HFF-Myc (cell line): ENCODE measurements around the gene RND2.

Experiments
- DNase-seq: peaks from one replicate; pipeline ENCODE4 v3.0.0-alpha.2; 2011; ENCODE audit warnings: low read depth; ENCODE audit errors: extremely low read depth
- H3K4me3 ChIP-seq: replicated peaks from 2 replicates; pipeline ENCODE4 v1.5.1; 2011; ENCODE audit warnings: low read depth, mild to moderate bottlenecking, control low read depth, low read length
- TF ChIP-seq, protein P1 (sequence below): IDR thresholded peaks from 2 replicates; pipeline ENCODE4 v1.5.1; 2012; ENCODE audit warnings: mild to moderate bottlenecking, low read depth, low read length, control low read depth; ENCODE audit errors: missing control alignments

Gene RND2

DNA sequence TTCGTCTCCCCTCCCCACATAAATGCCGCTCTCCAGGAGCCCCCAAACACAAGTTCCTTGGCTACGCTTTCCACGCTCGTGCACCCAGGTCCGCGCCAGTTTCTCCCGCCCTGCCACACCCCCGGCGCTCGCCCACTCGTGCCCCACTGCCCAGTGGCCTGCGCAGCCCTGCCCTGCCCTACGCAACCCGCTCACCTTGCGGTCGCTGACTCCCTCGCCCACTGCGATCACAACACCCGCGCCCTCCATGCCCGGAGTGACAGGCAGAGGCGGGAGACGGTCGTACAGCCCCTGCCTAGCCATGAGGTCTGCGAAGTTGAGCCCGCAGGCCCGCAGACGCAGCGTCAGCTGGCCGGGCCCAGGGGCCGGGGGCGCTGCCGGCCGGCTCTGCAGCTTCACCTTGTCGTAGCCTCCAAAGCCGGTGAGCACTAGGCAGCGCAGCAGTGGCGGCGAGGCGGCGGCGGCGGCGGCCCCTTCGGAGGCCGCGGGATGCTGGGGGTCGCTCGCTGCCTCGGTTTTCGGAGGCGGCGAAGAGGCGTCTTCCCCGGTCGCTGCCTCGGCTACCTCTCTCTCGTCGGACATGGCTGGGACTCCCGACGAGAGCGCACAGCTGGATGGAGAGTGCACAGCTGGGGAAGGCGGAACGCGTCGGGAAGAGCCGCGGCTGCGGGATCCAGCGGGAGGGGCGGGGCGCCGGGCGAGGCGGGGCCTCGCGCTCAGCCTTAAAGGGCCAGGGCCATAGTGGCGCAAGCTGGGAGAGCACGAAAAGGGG, 3.1 kb upstream of the RND2 start, which contains the start of gene VAT1:
TSS of gene VAT1 (minus strand) at position 645 of the 772 bp plus-strand sequence. CDS start at position 582, 63 bp downstream.
- DNase-seq = no peak
- TF ChIP-seq, protein P1, sequence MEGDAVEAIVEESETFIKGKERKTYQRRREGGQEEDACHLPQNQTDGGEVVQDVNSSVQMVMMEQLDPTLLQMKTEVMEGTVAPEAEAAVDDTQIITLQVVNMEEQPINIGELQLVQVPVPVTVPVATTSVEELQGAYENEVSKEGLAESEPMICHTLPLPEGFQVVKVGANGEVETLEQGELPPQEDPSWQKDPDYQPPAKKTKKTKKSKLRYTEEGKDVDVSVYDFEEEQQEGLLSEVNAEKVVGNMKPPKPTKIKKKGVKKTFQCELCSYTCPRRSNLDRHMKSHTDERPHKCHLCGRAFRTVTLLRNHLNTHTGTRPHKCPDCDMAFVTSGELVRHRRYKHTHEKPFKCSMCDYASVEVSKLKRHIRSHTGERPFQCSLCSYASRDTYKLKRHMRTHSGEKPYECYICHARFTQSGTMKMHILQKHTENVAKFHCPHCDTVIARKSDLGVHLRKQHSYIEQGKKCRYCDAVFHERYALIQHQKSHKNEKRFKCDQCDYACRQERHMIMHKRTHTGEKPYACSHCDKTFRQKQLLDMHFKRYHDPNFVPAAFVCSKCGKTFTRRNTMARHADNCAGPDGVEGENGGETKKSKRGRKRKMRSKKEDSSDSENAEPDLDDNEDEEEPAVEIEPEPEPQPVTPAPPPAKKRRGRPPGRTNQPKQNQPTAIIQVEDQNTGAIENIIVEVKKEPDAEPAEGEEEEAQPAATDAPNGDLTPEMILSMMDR = no peak
- H3K4me3 ChIP-seq = peak within 1 kb of the TSS; percentile 97

DNA sequence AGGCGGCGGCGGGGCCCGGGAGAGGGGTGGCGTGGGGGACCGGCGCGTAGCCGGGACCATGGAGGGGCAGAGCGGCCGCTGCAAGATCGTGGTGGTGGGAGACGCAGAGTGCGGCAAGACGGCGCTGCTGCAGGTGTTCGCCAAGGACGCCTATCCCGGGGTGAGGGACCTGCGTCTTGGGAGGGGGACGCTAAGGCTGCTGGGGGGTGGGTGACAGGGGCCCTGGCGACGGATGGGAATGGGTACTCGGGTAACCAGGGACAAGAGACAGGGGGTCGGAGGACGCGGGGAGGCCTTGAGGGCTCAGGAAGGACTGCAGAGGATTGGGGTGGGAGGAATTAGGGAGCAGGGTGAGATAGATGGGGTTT, 243 bp downstream of the RND2 start:
- H3K4me3 ChIP-seq = peak overlapping the region; percentile 62
- no peak for DNase-seq
- TF ChIP-seq, protein P1 = no peak

GRCh38 chr17:43025766-43026537, 921 bp downstream of the RND2 start:
- TF ChIP-seq, protein P1 = no peak
- DNase-seq = no peak
- peak overlapping the region; percentile 62 for H3K4me3 ChIP-seq

DNA sequence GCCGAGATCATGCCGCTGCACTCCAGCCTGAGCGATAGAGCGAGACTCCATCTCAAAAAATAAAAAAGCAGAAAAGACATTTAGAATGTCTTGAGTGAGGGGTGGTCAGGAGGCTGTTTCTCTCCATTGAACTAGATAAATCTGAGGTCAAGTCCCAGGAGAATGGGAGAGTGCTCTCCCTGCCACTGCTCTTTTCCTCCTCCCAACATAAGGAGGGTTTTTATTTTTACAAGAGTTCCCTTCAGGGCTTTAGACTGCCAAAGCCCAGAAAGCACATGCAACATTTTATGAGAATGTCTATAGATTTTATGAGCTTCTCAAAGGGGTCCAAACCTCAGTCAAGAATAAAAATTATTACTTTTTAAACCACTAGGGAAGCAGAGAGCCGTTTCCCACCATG, 1.6 kb downstream of the RND2 start:
- H3K4me3 ChIP-seq = no peak overlapping the region
- TF ChIP-seq, protein P1 = no peak
- DNase-seq = no peak

DNA sequence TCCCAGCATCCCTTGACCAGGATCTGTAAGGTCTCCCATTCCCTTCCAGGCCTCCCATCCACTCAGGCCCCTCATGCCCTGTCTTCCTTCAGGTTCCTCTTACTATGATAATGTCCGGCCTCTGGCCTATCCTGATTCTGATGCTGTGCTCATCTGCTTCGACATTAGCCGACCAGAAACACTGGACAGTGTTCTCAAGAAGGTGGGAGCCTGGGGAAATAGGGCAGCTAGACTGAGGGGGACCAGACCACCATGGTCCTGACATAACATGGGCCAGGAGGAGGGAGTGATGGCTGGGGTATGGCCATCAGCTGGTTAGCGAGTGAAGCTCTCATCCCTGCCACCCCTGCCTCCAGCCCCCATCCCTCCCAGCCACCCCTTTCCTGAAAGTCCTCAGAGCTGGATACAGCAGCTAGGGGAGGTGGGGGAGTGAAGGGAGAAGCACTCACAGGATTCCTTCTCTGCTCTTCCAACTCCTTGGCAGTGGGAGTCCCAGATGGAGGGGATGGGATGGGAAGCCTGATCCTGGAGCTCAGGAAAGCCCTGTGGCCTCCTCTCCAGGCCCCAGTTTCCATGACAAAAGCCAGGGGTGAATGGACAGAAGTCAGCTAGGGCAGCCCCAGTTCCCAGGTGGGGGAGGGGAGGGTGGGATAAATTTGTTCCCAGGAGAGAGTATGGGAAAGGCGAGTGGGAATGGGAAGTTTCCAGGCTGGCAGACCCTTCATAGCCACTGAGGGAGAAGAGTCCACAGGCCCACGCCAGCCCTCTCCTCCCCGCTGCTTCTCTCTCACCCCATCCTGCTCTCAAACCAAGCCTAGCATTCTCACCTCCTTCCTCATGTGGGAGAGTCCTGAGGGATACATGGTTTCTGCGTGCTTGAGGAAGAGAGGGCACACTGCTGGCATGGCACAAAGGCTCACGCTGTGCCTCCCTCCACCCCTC, 2.3 kb downstream of the RND2 start:
- no peak for DNase-seq
- H3K4me3 ChIP-seq = no peak overlapping the region
- TF ChIP-seq, protein P1 = no peak

DNA sequence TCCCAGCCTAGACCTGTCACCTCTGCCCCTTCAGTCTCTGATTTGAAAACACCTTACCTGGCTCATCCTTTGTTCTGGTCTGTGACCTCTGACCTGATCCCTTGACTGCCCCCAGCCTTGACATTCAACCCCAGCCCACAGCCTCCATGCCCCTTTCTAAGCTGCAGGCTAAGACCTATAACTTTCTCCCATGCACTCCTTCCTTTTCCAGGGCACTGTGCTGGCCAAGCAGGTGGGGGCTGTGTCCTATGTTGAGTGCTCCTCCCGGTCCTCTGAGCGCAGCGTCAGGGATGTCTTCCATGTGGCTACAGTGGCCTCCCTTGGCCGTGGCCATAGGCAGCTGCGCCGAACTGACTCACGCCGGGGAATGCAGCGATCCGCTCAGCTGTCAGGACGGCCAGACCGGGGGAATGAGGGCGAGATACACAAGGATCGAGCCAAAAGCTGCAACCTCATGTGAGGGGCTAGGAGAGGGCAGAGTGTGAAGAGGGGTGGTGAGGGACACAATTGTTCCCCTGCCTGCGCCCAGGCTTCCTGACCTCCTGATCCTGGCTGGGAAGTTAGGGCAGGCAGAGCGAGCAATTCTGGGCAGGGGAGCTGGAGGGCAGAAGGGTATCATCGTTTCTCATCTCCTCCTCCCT, 3.3 kb downstream of the RND2 start:
- H3K4me3 ChIP-seq = no peak overlapping the region
- DNase-seq = no peak
- TF ChIP-seq, protein P1 = no peak
